ENCODE data around the gene KMT2B. TPM values are rescaled to one million over a fixed set of nuclear protein-coding genes. Genes with fewer than 3 reads are reported as not detected.

Gene KMT2B
- total and polyA plus RNA-seq, 2 of the 8 experiments (the other 6 are each of a cell fraction or from before 2014, with no cell fraction given): 26.7 to 38.6 TPM

- Histone ChIP-seq H2BK120ac (replicated peaks; ENCODE audit: low read depth, low read length) (no peak overlapping the region), H3K4me2 (ENCODE audit: insufficient read depth in 1 of 2, low read depth in 2 of 2, low read length in 2 of 2) (no peak overlapping the region), H3K27ac (ENCODE audit: low read depth, low read length) (no peak overlapping the region), H2BK5ac (ENCODE audit: low read depth, low read length) (no peak overlapping the region), H3K14ac (ENCODE audit: insufficient read length) (no peak overlapping the region), H3K4me1 (replicated peaks in 1 of 4; ENCODE audit: control insufficient read depth in 3 of 4, insufficient read depth in 4 of 4, low read length in 3 of 4) (peaks cover 0 to 12% (median 8%) of the 10 kb centered on the region in 4 experiments; a peak in 5 of 7 replicates), H2AK5ac (ENCODE audit: low read depth, low read length) (no peak overlapping the region), H4K20me1 (replicated peaks in 1 of 2; ENCODE audit: control insufficient read depth in 1 of 2, insufficient read depth in 2 of 2, low read length in 2 of 2) (peaks cover 2 to 8% of the 10 kb centered on the region in 2 experiments), H3K27me3 (replicated peaks in 1 of 4; ENCODE audit: control insufficient read depth in 3 of 4, extremely low read depth in 1 of 4, insufficient read depth in 3 of 4, low read length in 3 of 4) (peaks cover 0 to 9% (median 6%) of the 10 kb centered on the region in 4 experiments; a peak in 5 of 7 replicates), H2AFZ (ENCODE audit: low read length) (no peak overlapping the region), H4K91ac (replicated peaks; ENCODE audit: insufficient read length, low read length) (no peak overlapping the region), H3K23me2 (ENCODE audit: low read depth, low read length) (peaks cover 8% of the 10 kb centered on the region; the same call in 1 of the 2 replicates), H2BK20ac (ENCODE audit: low read length) (no peak overlapping the region), H3K56ac (replicated peaks; ENCODE audit: insufficient read length, low read depth, low read length) (no peak overlapping the region), H4K5ac (ENCODE audit: insufficient read length, low read depth, low read length) (no peak overlapping the region), H3K18ac (ENCODE audit: extremely low read depth, low read length) (no peak overlapping the region), H4K8ac (ENCODE audit: extremely low read depth, insufficient read depth, low read length) (no peak overlapping the region), H3K4me3 (ENCODE audit: extremely low read depth in 1 of 4, insufficient read depth in 2 of 4, low read depth in 3 of 4, low read length in 4 of 4) (no peak overlapping the region), H3K23ac (ENCODE audit: insufficient read length) (no peak overlapping the region), H2BK15ac (ENCODE audit: low read length) (no peak overlapping the region), H3K9me3 (ENCODE audit: insufficient read depth in 2 of 2, low read depth in 1 of 2, low read length in 1 of 2) (no peaks in the 10 kb centered on the region), H3K36me3 (ENCODE audit: control insufficient read depth in 2 of 4, insufficient read depth in 4 of 4, low read length in 3 of 4) (peaks cover 2 to 16% (median 6%) of the 10 kb centered on the region in 4 experiments; a peak in 5 of 8 replicates), H3K9ac (replicated peaks in 1 of 4; ENCODE audit: extremely low read depth in 1 of 4, low read depth in 3 of 4, low read length in 3 of 4) (no peak overlapping the region), H3K4ac (replicated peaks; ENCODE audit: insufficient read length, low read depth, low read length) (no peak overlapping the region), H2BK12ac (ENCODE audit: low read depth, low read length) (no peak overlapping the region), H3K79me1 (ENCODE audit: low read depth, low read length) (peaks cover 4% of the 10 kb centered on the region), H3K79me2 (ENCODE audit: control insufficient read depth in 1 of 2, insufficient read depth in 2 of 2, low read length in 2 of 2) (peaks cover 0 to 6% of the 10 kb centered on the region in 2 experiments; a peak in 2 of 4 replicates)
- DNase-seq (ENCODE audit: low read depth in 1 of 2, low spot score in 2 of 2) (no peak), FAIRE-seq (no peak)
- TF ChIP-seq POLR2AphosphoS5 (IDR thresholded peaks at IDR 0.05; ENCODE audit: low read depth, low read length) (no peak), ATF2 (IDR thresholded peaks at IDR 0.05; ENCODE audit: low read length) (no peak)
- 88% methylated on average over 4 of the region's 4 CpGs; no CpG with 5 or more reads in 1 of the 2 experiments for WGBS, 2 experiments (ENCODE audit: extremely low coverage in 1 of 2, insufficient coverage in 1 of 2, insufficient read length in 1 of 2, insufficient replicate concordance in 2 of 2, low coverage in 1 of 2, low lambda C conversion rate in 2 of 2, missing lambda C conversion rate in 1 of 2)
- POLR2A ChIA-PET (ENCODE audit: partially characterized antibody): interaction anchor here (1.4 to 1.5 kb wide), 2 partner anchors 12 to 13 kb away, joined by 3 to 6 read pairs; partner anchors contain the start of gene LIN37
- CTCF ChIA-PET (ENCODE audit: partially characterized antibody): interaction anchor here (1.5 to 1.9 kb wide), 2 partner anchors 24 to 58 kb away, joined by 3 to 5 read pairs; no protein-coding TSS in a partner anchor
Measured at GRCh38 chr19:35760711-35761349, 43.0 kb downstream of the KMT2B start.

Data from H1 (cell line).